Measurements from ENCODE around the gene PDE2A.

Gene PDE2A

GRCh38 chr11:72634016-72634415 lies 40.2 kb downstream of the PDE2A start:
- no peak for DNase-seq

DNA sequence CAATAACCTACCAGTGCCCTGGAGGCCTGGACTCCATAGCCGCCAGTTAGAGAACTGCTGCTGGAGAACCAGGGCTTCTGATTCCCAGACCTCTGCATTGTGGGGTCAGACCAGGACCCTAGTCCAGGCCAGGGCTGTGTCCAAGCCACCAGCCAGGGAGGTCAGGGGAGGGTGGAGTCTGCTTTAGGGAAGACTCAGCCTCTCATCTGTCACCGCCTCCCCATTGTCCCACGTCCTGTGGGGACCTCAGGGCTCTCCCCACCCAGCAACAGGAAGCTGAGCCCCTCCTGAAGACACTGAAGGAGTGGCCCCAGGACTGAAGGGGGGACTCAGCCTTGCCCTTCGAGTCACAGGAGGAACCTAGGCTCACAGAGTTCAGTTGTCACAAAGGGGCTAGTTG lies 41.2 kb downstream of the PDE2A start:
- no peak for DNase-seq

DNA sequence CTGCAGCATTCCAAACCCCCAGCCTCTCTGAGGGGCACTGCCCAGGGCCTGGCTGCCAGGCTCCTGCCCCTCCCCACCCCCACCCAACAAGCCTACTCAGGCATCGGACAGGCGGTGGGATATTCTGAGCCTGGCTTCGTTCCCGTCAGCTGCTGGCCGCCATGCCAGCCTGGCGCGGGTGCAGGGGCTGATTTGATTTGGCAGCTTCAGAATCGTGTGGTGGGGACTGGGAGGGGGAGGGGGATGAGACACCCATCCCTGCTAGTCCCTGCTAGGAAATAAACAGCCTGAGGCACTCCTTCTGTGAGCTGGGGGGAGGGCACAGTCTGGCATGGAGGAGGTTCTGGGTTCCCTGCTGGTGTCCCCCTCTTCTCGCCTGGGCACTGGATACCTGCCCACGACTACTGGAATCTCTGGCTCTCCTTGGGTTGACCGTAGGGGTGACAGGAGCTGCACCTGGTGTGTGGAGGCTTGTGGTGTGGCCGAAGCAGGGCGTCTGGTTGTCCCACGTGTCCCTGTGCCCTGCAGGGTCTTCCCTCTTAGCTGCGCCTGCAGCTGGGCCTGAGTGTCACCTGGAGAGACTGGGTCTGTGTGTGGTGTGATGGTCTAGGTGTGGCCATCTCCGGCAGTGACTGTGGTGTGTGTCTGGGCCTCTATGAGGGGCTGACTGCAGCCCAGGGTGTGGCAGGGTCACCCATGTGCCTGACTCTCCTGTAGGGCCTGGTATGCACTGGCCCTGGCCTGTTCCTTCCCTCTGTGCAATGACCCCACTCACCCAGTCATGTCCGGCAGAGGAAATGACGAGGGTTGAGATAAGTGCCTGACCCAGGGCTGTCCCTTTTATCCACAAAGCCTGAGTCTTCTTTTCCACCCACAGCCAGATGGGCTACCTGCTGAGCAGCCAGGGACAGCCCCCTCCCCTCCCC lies 42.2 kb downstream of the PDE2A start:
- no peak for DNase-seq

DNA sequence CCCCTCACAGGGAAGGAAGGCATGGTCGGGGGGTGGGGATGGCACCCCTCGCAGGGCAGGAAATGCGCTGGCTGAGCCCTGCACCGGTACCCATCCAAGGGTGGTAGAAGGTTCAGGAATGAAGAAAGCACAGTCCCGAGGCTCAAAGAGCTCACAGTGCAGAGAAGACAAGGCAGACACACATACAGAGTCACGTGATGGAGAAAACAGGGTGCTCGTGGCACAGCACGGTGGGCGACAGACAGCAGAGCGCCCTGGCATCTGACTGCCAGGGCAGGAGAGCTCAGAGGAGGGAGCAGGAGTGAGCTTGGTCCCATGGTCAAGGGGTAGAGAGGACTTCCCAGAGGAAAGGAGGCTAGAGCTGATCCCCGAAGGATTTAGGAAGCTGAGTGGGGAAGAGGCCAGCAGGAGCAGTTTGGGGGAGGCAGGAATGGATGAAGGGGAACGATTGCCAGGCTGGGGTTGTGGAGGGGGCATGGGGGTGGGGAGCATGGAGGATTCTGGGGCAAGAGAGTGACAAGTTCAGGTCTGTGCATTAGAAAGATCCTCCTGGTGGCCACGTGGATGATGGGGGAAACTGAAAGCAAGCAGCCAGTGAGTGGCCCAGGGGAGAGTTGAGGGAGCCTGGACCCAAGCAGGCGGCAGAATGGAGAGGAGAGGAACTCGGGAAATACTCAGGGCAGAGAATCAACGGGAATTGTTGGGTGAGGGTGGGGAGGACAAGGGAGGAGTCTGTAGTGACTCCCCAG lies 43.9 kb downstream of the PDE2A start:
- DNase-seq, result no peak

GRCh38 chr11:72629266-72629665 lies 45.0 kb downstream of the PDE2A start:
- no peak for DNase-seq

DNA sequence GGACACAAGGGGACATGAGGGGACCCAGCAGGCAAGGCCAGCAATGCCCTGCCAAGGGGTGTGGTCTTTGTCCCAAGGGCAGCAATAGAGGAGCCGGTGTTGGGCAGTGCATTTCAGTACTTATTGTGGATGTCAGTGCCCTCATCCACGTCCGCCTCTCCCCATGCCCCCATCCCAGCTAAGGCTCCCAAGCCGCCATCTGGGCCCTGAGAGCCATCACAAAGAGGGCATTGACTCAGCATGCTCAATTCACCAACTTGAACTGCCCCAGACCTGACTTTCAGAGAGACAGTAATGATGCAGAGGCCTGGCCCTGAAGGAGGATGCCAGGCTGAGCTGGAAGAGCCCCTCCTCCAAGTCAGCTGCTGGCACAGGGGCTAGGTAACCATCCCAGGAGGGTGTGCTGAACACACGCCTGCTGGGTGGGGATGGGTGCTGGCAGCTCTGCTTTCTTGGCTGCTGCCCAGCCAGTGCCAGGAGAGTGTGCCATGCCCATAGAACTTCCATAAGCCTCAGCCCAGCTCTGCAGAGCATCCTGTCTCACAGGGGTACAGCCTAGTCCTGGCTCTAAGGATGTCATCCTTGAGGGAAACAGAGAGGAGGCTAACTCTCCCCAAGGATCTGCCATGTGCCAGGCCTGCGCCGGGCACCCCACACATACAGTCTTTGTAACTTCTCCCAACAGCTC lies 46.5 kb downstream of the PDE2A start:
- no peak for DNase-seq

DNA sequence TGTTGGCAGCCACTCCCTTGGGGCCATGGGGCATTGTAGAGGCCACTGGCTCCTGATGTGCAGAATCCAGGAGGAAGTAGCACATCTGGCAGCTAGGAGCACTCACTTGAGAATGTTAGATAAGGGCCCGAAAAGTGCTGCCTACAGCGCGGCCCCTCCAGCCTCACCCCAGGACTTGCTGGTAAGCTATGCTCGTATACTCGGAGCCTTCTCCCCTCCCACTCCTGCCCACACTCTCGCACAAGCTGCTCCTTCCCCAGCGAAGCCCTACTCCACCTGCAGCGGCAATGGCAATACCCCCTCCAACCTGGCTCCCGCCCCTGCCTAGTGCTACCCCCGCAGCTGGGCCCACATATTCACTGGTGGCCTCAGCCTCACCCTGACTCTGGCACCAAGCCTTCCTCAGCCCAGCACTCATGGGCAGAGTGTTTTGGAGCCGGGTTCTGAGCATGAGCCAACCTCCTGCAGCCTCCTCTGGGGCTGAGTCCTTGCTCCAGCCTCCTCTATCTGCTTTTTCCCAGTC lies 47.7 kb downstream of the PDE2A start:
- no peak for DNase-seq

- no peak for DNase-seq
Measured at GRCh38 chr11:72625691-72626413, 48.4 kb downstream of the PDE2A start.

DNA sequence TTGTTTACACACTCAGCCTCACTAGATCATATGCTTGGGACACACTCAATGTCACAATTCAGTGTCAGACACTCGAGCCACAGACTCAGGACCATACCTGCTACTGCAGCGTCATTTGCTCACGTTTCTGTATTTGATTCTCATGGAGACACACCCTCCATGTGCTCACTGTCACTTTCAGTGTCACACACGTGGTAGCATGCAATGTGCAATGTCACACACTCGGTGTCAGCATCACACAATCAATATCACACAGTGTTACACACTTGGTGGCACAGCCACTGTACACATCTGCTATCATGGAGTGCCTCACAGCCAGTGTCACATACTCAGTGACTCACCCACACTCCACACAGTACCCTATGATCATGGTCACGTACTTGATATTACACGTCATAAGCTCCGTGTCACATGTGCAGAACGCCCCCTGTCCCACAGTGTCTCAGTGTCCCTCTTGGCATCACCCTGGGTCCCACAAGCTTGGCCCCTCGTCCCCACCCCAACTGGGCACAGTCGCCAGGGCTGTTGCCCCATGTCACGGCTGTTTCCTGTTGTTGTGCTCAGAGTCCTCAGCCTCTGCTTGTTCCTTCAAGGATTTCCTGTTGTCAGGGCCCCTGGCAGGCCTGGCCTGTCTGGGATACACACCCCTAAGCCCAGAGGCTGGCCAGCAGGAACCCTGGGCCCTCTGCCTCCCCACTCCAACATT lies 49.6 kb downstream of the PDE2A start:
- DNase-seq, result no peak

GRCh38 chr11:72623052-72623451 lies 51.2 kb downstream of the PDE2A start:
- DNase-seq, result no peak

DNA sequence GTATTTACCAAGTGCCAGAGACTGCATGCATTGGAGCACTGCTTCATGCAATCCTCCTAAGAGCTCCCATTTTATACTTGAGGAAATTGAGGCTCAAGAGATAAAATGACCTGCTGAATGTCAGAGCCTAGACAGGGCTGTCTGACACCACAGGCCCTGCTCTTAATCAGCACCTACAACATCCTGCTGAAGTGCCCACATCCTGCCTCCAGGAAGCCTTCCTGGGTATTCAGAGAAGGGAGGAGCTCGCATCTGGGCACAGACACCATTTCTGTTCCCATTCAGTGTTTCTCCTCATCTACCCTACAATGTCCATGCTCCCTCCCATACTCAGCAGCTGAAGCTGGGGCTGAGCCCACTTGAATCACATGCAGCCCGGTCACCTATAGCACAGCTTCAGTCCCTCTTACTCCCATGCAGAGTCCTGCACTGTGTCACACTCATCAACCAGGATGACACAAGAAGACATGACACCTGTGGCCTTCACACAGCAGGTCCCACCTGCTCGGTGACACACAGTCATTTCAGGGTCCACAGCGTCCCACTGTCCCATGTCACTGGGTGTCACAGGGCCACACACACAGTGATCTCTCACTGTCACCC lies 53.1 kb downstream of the PDE2A start:
- no peak for DNase-seq

- DNase-seq, result peak; percentile 35
Measured at GRCh38 chr11:72618803-72619202, 55.4 kb downstream of the PDE2A start.

GRCh38 chr11:72617080-72617762 lies 57.0 kb downstream of the PDE2A start:
- DNase-seq, result no peak

DNA sequence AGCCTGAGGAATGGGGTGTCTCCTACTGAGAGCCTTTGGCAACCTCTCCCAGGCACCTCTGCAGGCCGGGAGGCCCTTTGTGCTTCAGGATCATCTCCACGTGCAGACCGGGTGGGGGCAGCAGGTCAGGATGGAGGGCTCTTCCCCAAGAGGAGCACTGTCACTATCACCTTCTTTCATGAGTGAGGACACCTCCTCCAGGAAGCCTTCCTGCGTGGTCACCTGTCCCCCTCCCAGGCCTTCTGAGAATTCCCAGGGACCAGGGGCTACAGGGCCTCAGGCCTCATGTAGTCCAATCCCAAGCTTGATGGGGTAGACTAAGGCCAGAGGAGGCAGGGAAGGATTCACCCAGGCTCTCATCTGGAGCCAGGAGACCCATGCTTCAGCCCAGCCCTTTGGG lies 57.6 kb downstream of the PDE2A start:
- DNase-seq, result no peak

DNA sequence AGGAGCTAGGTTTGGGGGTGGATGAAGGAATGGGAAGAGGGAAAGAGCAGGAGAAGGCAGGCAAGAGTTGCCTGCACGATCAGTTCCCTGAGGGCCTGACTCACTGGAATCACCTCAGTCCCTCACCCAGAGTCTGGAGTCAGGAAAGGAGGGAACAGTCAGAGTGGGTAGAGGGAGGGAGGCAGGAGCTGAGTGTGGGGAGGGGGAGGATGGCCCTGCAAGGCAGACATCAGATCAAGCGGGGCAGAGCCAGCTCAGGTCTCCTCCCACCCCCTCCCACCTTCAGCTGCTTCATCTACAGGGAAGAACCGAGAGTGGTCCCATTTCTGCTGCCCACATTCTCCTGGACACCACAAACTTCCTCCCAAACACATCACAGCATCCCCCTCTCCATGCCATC lies 58.9 kb downstream of the PDE2A start:
- no peak for DNase-seq

DNA sequence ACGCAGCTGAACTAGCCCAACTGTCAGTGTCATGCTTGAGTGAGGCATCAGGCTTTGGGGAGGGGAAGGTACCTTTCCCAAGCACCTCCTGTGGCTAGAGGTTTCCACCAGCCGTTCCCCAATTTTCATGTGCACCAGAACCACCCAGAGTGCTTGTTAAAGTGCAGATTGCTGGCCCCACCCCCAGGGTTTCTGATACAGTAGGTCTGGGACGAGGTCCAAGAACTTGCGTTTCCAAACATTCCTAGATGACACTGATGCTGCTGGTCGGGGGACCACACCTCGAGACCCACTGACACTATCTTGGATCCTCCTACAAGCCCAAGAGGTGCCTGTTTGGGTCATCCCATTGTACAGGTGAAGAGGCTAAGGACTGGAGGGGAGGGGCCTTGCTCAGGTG lies 59.8 kb downstream of the PDE2A start:
- DNase-seq, result no peak

GRCh38 chr11:72613977-72614376 lies 60.2 kb downstream of the PDE2A start:
- DNase-seq, result no peak

DNA sequence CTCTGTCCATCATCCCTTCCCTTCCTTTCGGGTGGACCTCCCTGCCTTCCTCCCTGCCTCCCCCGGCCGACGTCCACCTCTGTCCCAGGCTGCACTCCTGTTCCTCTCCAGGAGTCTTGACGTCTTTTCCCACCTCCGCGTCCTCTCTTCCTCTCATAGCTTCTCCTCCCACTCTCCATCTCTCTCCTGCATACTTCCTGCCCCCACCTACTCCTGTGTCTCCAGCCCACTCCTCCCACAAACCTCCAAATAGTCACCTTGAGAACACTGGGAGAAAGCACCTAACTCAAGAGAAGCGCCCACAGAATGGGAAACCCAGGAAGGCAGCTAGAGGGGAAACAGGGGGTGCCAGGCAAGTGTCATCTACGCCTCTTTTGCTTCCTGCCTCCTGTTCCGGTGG lies 60.8 kb downstream of the PDE2A start:
- DNase-seq, result no peak

GRCh38 chr11:72609476-72609875 lies 64.7 kb downstream of the PDE2A start:
- DNase-seq, result no peak

GRCh38 chr11:72609045-72609444 lies 65.2 kb downstream of the PDE2A start:
- DNase-seq, result no peak

DNA sequence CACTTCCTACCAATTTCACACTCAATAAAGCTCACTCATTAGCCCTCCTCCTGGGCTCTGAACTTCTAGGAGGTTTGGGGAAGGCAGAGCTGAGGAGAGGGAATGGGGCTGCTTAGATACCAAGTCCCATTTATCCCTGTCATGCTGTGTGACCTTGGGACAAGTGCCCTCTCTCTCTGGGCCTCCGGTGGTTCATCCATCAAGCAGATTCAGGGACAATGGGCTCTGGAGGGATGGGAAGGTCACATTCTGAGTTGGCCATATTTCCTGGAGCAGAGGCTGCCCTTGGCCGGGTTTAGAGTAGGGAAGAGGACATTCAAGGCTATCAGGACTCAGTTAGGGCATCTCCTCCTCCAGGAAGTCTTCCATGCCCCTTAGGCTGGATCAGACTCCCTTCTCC lies 66.7 kb downstream of the PDE2A start:
- no peak for DNase-seq
